Ovary (tissue), 9 donors: ENCODE data around the gene STK24. TPM values are rescaled to one million over a fixed set of nuclear protein-coding genes. Genes with fewer than 3 reads are reported as not detected.

ENCODE experiments used
- DNase-seq, 5 donors: peaks; one replicate each; pipeline ENCODE4 v3.0.0-alpha.2; 2019 to 2020
- H3K27ac ChIP-seq, 2 donors: fragments of 200-600 bp; one replicate each; pipeline versions ENCODE4 v1.5.1 to v1.8.0; 2019 to 2022
- H3K27me3 ChIP-seq: fragments of 200-600 bp; one replicate; pipeline ENCODE4 v1.8.0; 2022
- H3K36me3 ChIP-seq: fragments of 200-600 bp; sonication (generic); one replicate; pipeline ENCODE4 v1.5.1; 2019
- H3K4me1 ChIP-seq: one replicate; pipeline ENCODE4 v1.8.1; 2013; ENCODE audit warnings: mild to moderate bottlenecking, moderate library complexity; ENCODE audit not compliant: insufficient read depth
- H3K4me3 ChIP-seq: fragments of 200-600 bp; sonication (generic); one replicate; pipeline ENCODE4 v1.5.1; 2017
- H3K9me3 ChIP-seq, 2 donors: fragments of 200-600 bp in 1 of 2; sonication (generic) in 1 of 2; one replicate each; pipeline versions ENCODE4 v1.5.1 to v1.8.1; 2013 to 2019; ENCODE audit warnings: mild to moderate bottlenecking in 1 of 2, moderate library complexity in 1 of 2
- CTCF ChIP-seq, 3 donors: fragments of 450-650 bp in 2 of 3; fragments of 200-600 bp in 1 of 3; IDR thresholded peaks; one replicate each; pipeline versions ENCODE4 v1.5.1 to v1.8.0; 2016 to 2022; ENCODE audit warnings: antibody characterized with exemption in 3 of 3, mild to moderate bottlenecking in 1 of 3
- EP300 ChIP-seq: sonication (generic); formaldehyde crosslinking; IDR thresholded peaks from one replicate; pipeline ENCODE4 v1.6.1; 2017; ENCODE audit warnings: antibody characterized with exemption
- POLR2A ChIP-seq: fragments of 450-650 bp; IDR thresholded peaks from one replicate; pipeline ENCODE4 v1.6.1; 2017; ENCODE audit warnings: antibody characterized with exemption, mild to moderate bottlenecking, moderate library complexity
- WGBS, 3 donors: extraction: QIAGEN DNeasy Blood & Tissue Kit in 1 of 3; methylation state at CpG; one replicate each; pipeline versions ENCODE4 v1.1.5 to v1.1.7; 2013 to 2017; 5-methylcytosine and 5-hydroxymethylcytosine counted together
- intact Hi-C, 4 donors: fragments of 100-400 bp; cut with DNase I; formaldehyde crosslinking; loops; one replicate each; pipeline versions ENCODE4 v1.11.0 to v1.15.1; 2022 to 2023
- polyA plus RNA-seq, 2 donors: library from polyadenylated mRNA; stranded (reverse); fragments of 200-250 nt in 1 of 2; fragments of 350-450 nt in 1 of 2; fragmentation: Illumina TruSeq in 1 of 2; extraction: RNeasy Lipid Tissue Mini Kit (QIAGEN cat#74804) in 1 of 2; gene quantifications; one replicate each; pipeline ENCODE4 v1.2.3, GENCODE V29; 2013 to 2014
- total RNA-seq, 7 donors: library from RNA; depleted of rRNA in 2 of 7; stranded (reverse); fragments of >200 nt in 2 of 7; fragmentation: NEBNext Ultra II Directional in 3 of 7; extraction: Animal tissue kit (Norgen Biotek cat#: 25700) in 3 of 7; gene quantifications; one replicate each; pipeline versions ENCODE4 v1.1.0 to v1.2.4, GENCODE V29; 2016 to 2023
- donor health status: DM: no; HTN: no; CAD: no; lungs with moderate emphysema.
- donor health status: DM: no; HTN: no; CAD: no.
- donor health status: Bipolar disorder and iron deficiency.
- donor health status: DM: yes; HTN: yes; CAD: no.
- donor health status: DM: no; HTN: no; CAD: no.
- donor health status: DM: yes; HTN: yes; CAD: no.

Gene STK24
- total and polyA plus RNA-seq, 9 donors: 34.0 to 153 (median 60.6) TPM

GRCh38 chr13:98534821-98535220 lies 42.1 kb downstream of the STK24 start:
- H3K4me1 ChIP-seq: peaks cover 17% of the 10 kb centered on the region
- intact Hi-C loops: no loop called here
- H3K27me3 ChIP-seq: no peaks in the 10 kb centered on the region
- H3K9me3 ChIP-seq: no peaks in the 10 kb centered on the region
- WGBS, 3 donors: 90 to 92% (median 91%) methylated on average over 7 of the region's 7 CpGs
- no peak overlapping the region for H3K4me3 ChIP-seq
- no peak for TF ChIP-seq CTCF (IDR thresholded peaks at IDR 0.05)
- TF ChIP-seq POLR2A: no peak
- no peak for TF ChIP-seq EP300
- no peak overlapping the region for H3K27ac ChIP-seq
- DNase-seq: no peak
- H3K36me3 ChIP-seq: no peaks in the 10 kb centered on the region

GRCh38 chr13:98533912-98534311 lies 43.0 kb downstream of the STK24 start:
- H3K9me3 ChIP-seq: no peaks in the 10 kb centered on the region
- WGBS, 3 donors: 91 to 95% (median 94%) methylated on average over 9 of the region's 9 CpGs
- no peak overlapping the region for H3K4me3 ChIP-seq
- TF ChIP-seq CTCF (IDR thresholded peaks at IDR 0.05) (no peak), EP300 (no peak), POLR2A (no peak)
- H3K27ac ChIP-seq: no peak overlapping the region
- intact Hi-C loops: no loop called here
- DNase-seq: no peak
- no peaks in the 10 kb centered on the region for H3K36me3 ChIP-seq
- peaks cover 21% of the 10 kb centered on the region for H3K4me1 ChIP-seq
- H3K27me3 ChIP-seq: no peaks in the 10 kb centered on the region

GRCh38 chr13:98532254-98532653 lies 44.7 kb downstream of the STK24 start:
- DNase-seq: no peak
- intact Hi-C loops: no loop called here
- no peak for TF ChIP-seq CTCF (IDR thresholded peaks at IDR 0.05)
- TF ChIP-seq EP300: no peak
- TF ChIP-seq POLR2A: no peak
- WGBS, 3 donors: 96 to 99% (median 98%) methylated on average over 3 of the region's 3 CpGs
- Histone ChIP-seq H3K36me3 (no peaks in the 10 kb centered on the region), H3K9me3 (no peaks in the 10 kb centered on the region), H3K27ac (no peak overlapping the region), H3K4me3 (no peak overlapping the region), H3K4me1 (peaks cover 23% of the 10 kb centered on the region), H3K27me3 (no peaks in the 10 kb centered on the region)

- H3K9me3 ChIP-seq: no peaks in the 10 kb centered on the region
- intact Hi-C loops: no loop called here
- H3K27me3 ChIP-seq: no peaks in the 10 kb centered on the region
- DNase-seq: no peak
- H3K4me1 ChIP-seq: peaks cover 15% of the 10 kb centered on the region
- no peak for TF ChIP-seq CTCF (IDR thresholded peaks at IDR 0.05)
- no peak for TF ChIP-seq POLR2A
- no peak for TF ChIP-seq EP300
- H3K4me3 ChIP-seq: no peak overlapping the region
- 88 to 93% (median 92%) methylated on average over 7 of the region's 7 CpGs for WGBS, 3 donors
- no peaks in the 10 kb centered on the region for H3K36me3 ChIP-seq
- H3K27ac ChIP-seq: no peak overlapping the region
Measured at GRCh38 chr13:98530217-98530616, 46.7 kb downstream of the STK24 start.

GRCh38 chr13:98529171-98529570 lies 47.7 kb downstream of the STK24 start:
- H3K4me3 ChIP-seq: no peak overlapping the region
- no peaks in the 10 kb centered on the region for H3K36me3 ChIP-seq
- peaks cover 20% of the 10 kb centered on the region for H3K4me1 ChIP-seq
- H3K9me3 ChIP-seq: no peaks in the 10 kb centered on the region
- no peaks in the 10 kb centered on the region for H3K27me3 ChIP-seq
- TF ChIP-seq EP300 (no peak), POLR2A (no peak), CTCF (IDR thresholded peaks at IDR 0.05) (no peak)
- WGBS, 3 donors: 92 to 93% (median 92%) methylated on average over 8 of the region's 8 CpGs
- intact Hi-C loops: no loop called here
- no peak overlapping the region for H3K27ac ChIP-seq
- DNase-seq: no peak
